Measurements from ENCODE around the gene GPX3.

The GPX3 gene

GRCh38 chr5:151020304-151021110, at the start of gene GPX3:
Gene GPX3, plus strand, starts transcription at chr5:151020591. Its CDS starts 64 bp downstream, at chr5:151020655.
- no peak for DNase-seq (ENCODE audit: low spot score)

- no peak for DNase-seq (ENCODE audit: low spot score)
Measured at GRCh38 chr5:150978590-150978989, 41.8 kb upstream of the GPX3 start.

GRCh38 chr5:150987746-150988145, 32.6 kb upstream of the GPX3 start:
- DNase-seq (ENCODE audit: low spot score), result no peak

- no peak for DNase-seq (ENCODE audit: low spot score)
Measured at GRCh38 chr5:150989695-150990094, 30.7 kb upstream of the GPX3 start.

- no peak for DNase-seq (ENCODE audit: low spot score)
Measured at GRCh38 chr5:150992705-150993104, 27.7 kb upstream of the GPX3 start.

- DNase-seq (ENCODE audit: low spot score), result no peak
Measured at GRCh38 chr5:150993422-150993821, 27.0 kb upstream of the GPX3 start.

GRCh38 chr5:150993826-150994412, 26.5 kb upstream of the GPX3 start:
- DNase-seq (ENCODE audit: low spot score), result no peak

GRCh38 chr5:150999704-151000442, 20.5 kb upstream of the GPX3 start:
- no peak for DNase-seq (ENCODE audit: low spot score)

GRCh38 chr5:151001436-151001835, 19.0 kb upstream of the GPX3 start:
- no peak for DNase-seq (ENCODE audit: low spot score)

- no peak for DNase-seq (ENCODE audit: low spot score)
Measured at GRCh38 chr5:151002250-151002649, 18.1 kb upstream of the GPX3 start.

GRCh38 chr5:151002681-151003502, 17.5 kb upstream of the GPX3 start:
- DNase-seq (ENCODE audit: low spot score), result no peak

- no peak for DNase-seq (ENCODE audit: low spot score)
Measured at GRCh38 chr5:151003503-151003860, 16.9 kb upstream of the GPX3 start.

GRCh38 chr5:151004499-151004898, 15.9 kb upstream of the GPX3 start:
- no peak for DNase-seq (ENCODE audit: low spot score)

- DNase-seq (ENCODE audit: low spot score), result no peak
Measured at GRCh38 chr5:151005187-151005949, 15.0 kb upstream of the GPX3 start.

GRCh38 chr5:151005950-151006576, 14.3 kb upstream of the GPX3 start:
- DNase-seq (ENCODE audit: low spot score), result no peak

- DNase-seq (ENCODE audit: low spot score), result no peak
Measured at GRCh38 chr5:151006704-151007334, 13.6 kb upstream of the GPX3 start.

GRCh38 chr5:151007430-151008209, 12.8 kb upstream of the GPX3 start:
- no peak for DNase-seq (ENCODE audit: low spot score)

GRCh38 chr5:151008210-151008491, 12.2 kb upstream of the GPX3 start:
- DNase-seq (ENCODE audit: low spot score), result no peak

- DNase-seq (ENCODE audit: low spot score), result no peak
Measured at GRCh38 chr5:151008906-151009305, 11.5 kb upstream of the GPX3 start.

- DNase-seq (ENCODE audit: low spot score), result no peak
Measured at GRCh38 chr5:151012862-151013261, 7.5 kb upstream of the GPX3 start.
